SK-N-MC (cell line): ENCODE data around the gene FNDC3B.

Experiments used
- EZH2 ChIP-seq: fragments of 200-600 bp; sonication (generic); IDR thresholded peaks from one replicate; pipeline ENCODE4 v1.6.1; 2017; ENCODE audit warnings: antibody characterized with exemption
- FOXP2 ChIP-seq: optimal IDR thresholded peaks from 2 replicates; pipeline ENCODE3; 2011; ENCODE audit warnings: mild to moderate bottlenecking, moderate library complexity; ENCODE audit not compliant: insufficient read depth; ENCODE audit errors: extremely low read length, control extremely low read depth
- POLR2AphosphoS5 ChIP-seq: IDR thresholded peaks from 2 replicates; pipeline ENCODE4 v1.6.1; 2012; ENCODE audit warnings: mild to moderate bottlenecking, low read depth, low read length, borderline replicate concordance

- TF ChIP-seq EZH2 (no peak), POLR2AphosphoS5 (no peak), FOXP2 (no peak)
Observed at GRCh38 chr3:172054115-172054764, 14.9 kb downstream of the FNDC3B start.
